Mucosa of descending colon (tissue), 3 donors: Measurements from ENCODE around the gene PNPLA5. TPM values are rescaled to one million over a fixed set of nuclear protein-coding genes. Genes with fewer than 3 reads are reported as not detected.

Experiments used
- ATAC-seq: fragments of 200-7000 bp; cut with Tn5 transposase; one replicate; pipeline ENCODE4 v1.9.1; 2020; ENCODE audit warnings: mild to moderate bottlenecking, moderate library complexity
- DNase-seq, 3 donors: peaks; one replicate each; pipeline ENCODE4 v3.0.0-alpha.2; 2020
- H3K36me3 ChIP-seq: fragments of 200-600 bp; one replicate; pipeline ENCODE4 v1.8.0; 2021; ENCODE audit warnings: low read depth, mild to moderate bottlenecking
- H3K4me1 ChIP-seq: fragments of 200-600 bp; one replicate; pipeline ENCODE4 v1.8.0; 2021; ENCODE audit warnings: low read depth, mild to moderate bottlenecking
- H3K4me3 ChIP-seq: fragments of 200-600 bp; one replicate; pipeline ENCODE4 v1.8.0; 2021; ENCODE audit warnings: mild to moderate bottlenecking
- H3K9me3 ChIP-seq: fragments of 200-600 bp; one replicate; pipeline ENCODE4 v1.8.0; 2021; ENCODE audit warnings: mild to moderate bottlenecking
- CTCF ChIP-seq: fragments of 200-600 bp; IDR thresholded peaks from one replicate; pipeline ENCODE4 v1.8.0; 2022; ENCODE audit warnings: antibody characterized with exemption, mild to moderate bottlenecking
- intact Hi-C, 2 donors: fragments of 100-400 bp; cut with DNase I in 1 of 2; cut with micrococcal nuclease in 1 of 2; formaldehyde crosslinking; loops; one replicate each; pipeline versions ENCODE4 v1.11.0 to v1.11.1; 2022; cut with DNase I, micrococcal nuclease
- total RNA-seq, 3 donors: library from RNA; stranded (reverse); fragmentation: NEBNext Ultra II Directional in 2 of 3; extraction: Animal tissue kit (Norgen Biotek cat#: 25700) in 2 of 3; gene quantifications; one replicate each; pipeline versions ENCODE4 v1.2.1 to v1.2.4, GENCODE V29; 2021 to 2023
- donor health status: DM: no; HTN: no; CAD: no; lungs with moderate emphysema.
- donor health status: DM: no; HTN: no; CAD: no.
- donor health status: DM: no; HTN: yes; CAD: no.

PNPLA5 gene
- total RNA-seq, 3 donors from 2014 or later: not detected

- Histone ChIP-seq H3K4me3 (no peak overlapping the region), H3K4me1 (no peaks in the 10 kb centered on the region), H3K36me3 (no peaks in the 10 kb centered on the region), H3K9me3 (no peaks in the 10 kb centered on the region)
- TF ChIP-seq CTCF: no peak
- intact Hi-C loops: no loop called here
- peak in 1 of 3 donors; percentile 28 for DNase-seq
- no peak for ATAC-seq
These were observed 51.4 kb downstream of the PNPLA5 start for GRCh38 chr22:43840431-43840830.

- intact Hi-C loops: no loop called here
- no peak for TF ChIP-seq CTCF
- no peak for ATAC-seq
- Histone ChIP-seq H3K36me3 (no peaks in the 10 kb centered on the region), H3K9me3 (no peaks in the 10 kb centered on the region), H3K4me3 (no peak overlapping the region), H3K4me1 (no peaks in the 10 kb centered on the region)
- no peak for DNase-seq
These were observed 52.0 kb downstream of the PNPLA5 start for GRCh38 chr22:43839781-43840180.

- intact Hi-C loops: no loop called here
- DNase-seq: no peak
- TF ChIP-seq CTCF: no peak
- ATAC-seq: no peak
- no peaks in the 10 kb centered on the region for H3K4me1 ChIP-seq
- H3K9me3 ChIP-seq: no peaks in the 10 kb centered on the region
- H3K36me3 ChIP-seq: no peaks in the 10 kb centered on the region
- H3K4me3 ChIP-seq: no peak overlapping the region
These were observed 53.1 kb downstream of the PNPLA5 start for GRCh38 chr22:43838571-43839307.

GRCh38 chr22:43838161-43838560 is 53.7 kb downstream of the PNPLA5 start:
- no peak for ATAC-seq
- Histone ChIP-seq H3K36me3 (no peaks in the 10 kb centered on the region), H3K9me3 (no peaks in the 10 kb centered on the region), H3K4me1 (no peaks in the 10 kb centered on the region), H3K4me3 (no peak overlapping the region)
- intact Hi-C loops: no loop called here
- DNase-seq: no peak
- no peak for TF ChIP-seq CTCF

GRCh38 chr22:43837666-43838065 is 54.1 kb downstream of the PNPLA5 start:
- H3K9me3 ChIP-seq: no peaks in the 10 kb centered on the region
- TF ChIP-seq CTCF: no peak
- no peak for ATAC-seq
- no peak overlapping the region for H3K4me3 ChIP-seq
- intact Hi-C loops: no loop called here
- H3K36me3 ChIP-seq: no peaks in the 10 kb centered on the region
- H3K4me1 ChIP-seq: no peaks in the 10 kb centered on the region
- DNase-seq: no peak

GRCh38 chr22:43835736-43836135 is 56.1 kb downstream of the PNPLA5 start:
- TF ChIP-seq CTCF: no peak
- intact Hi-C loops: no loop called here

More at GRCh38 chr22:43835736-43836135, 56.1 kb downstream of the PNPLA5 start:
- Histone ChIP-seq H3K36me3 (no peaks in the 10 kb centered on the region), H3K4me3 (no peak overlapping the region), H3K4me1 (no peaks in the 10 kb centered on the region), H3K9me3 (no peaks in the 10 kb centered on the region)
- ATAC-seq: no peak
- no peak for DNase-seq
